SU-DHL-6 (cell line): ENCODE measurements around the gene TMEM208.

ENCODE experiments used
- H2AFZ ChIP-seq: fragments of 200-600 bp; sonication (generic); 2 replicates; pipeline ENCODE4 v1.6.1; 2014; ENCODE audit warnings: low read depth, mild to moderate bottlenecking, moderate library complexity, mixed read lengths, antibody characterized with exemption, low read length; ENCODE audit not compliant: severe bottlenecking
- H3F3A ChIP-seq: fragments of 200-600 bp; shearing (Covaris generic); 2 replicates; pipeline ENCODE4 v1.6.0; 2016; ENCODE audit warnings: antibody characterized with exemption, mild to moderate bottlenecking; ENCODE audit not compliant: insufficient read depth
- H3K27ac ChIP-seq: fragments of 200-600 bp; sonication (generic); 2 replicates; pipeline ENCODE4 v1.5.1; 2016; ENCODE audit warnings: low read depth, mild to moderate bottlenecking, low read length, moderate library complexity, mixed read lengths
- H3K27me3 ChIP-seq: fragments of 200-600 bp; sonication (generic), shearing (Covaris generic); 2 replicates; pipeline ENCODE4 v1.6.0; 2014; ENCODE audit warnings: mild to moderate bottlenecking, low read length
- H3K36me3 ChIP-seq: fragments of 200-600 bp; sonication (generic); 2 replicates; pipeline ENCODE4 v1.6.1; 2014; ENCODE audit warnings: mild to moderate bottlenecking, low read length, mixed read lengths
- H3K4me2 ChIP-seq: fragments of 300-600, 200-600 bp; shearing (Covaris generic), sonication (generic); 2 replicates; pipeline ENCODE4 v1.6.0; 2014; ENCODE audit warnings: low read length, low read depth, mild to moderate bottlenecking; ENCODE audit not compliant: poor library complexity, severe bottlenecking
- H3K4me3 ChIP-seq: fragments of 200-600 bp; sonication (generic); 2 replicates; pipeline ENCODE4 v1.5.1; 2014; ENCODE audit warnings: antibody characterized with exemption, low read length, mild to moderate bottlenecking, mixed read lengths; ENCODE audit not compliant: insufficient read depth, poor library complexity, severe bottlenecking
- H3K79me2 ChIP-seq: fragments of 200-600 bp; sonication (generic); 2 replicates; pipeline ENCODE4 v1.6.1; 2014; ENCODE audit warnings: mild to moderate bottlenecking, low read length, moderate library complexity; ENCODE audit not compliant: insufficient read depth
- H3K9ac ChIP-seq: fragments of 200-600 bp; sonication (generic); 2 replicates; pipeline ENCODE4 v1.7.0; 2014; ENCODE audit warnings: mild to moderate bottlenecking, low read length
- H3K9me2 ChIP-seq: fragments of 200-600 bp; sonication (generic); replicated peaks from 2 replicates; pipeline ENCODE4 v1.6.1; 2014; ENCODE audit warnings: low read length; ENCODE audit not compliant: insufficient read depth
- H3K9me3 ChIP-seq: fragments of 200-600 bp; sonication (generic); 2 replicates; pipeline ENCODE4 v1.6.1; 2014; ENCODE audit warnings: low read length, mixed read lengths; ENCODE audit not compliant: insufficient read depth
- H4K20me1 ChIP-seq: fragments of 200-600 bp; sonication (generic); 2 replicates; pipeline ENCODE4 v1.6.1; 2014; ENCODE audit warnings: low read depth, mild to moderate bottlenecking, antibody characterized with exemption, low read length, moderate library complexity, mixed read lengths
- EZH2phosphoT487 ChIP-seq: fragments of 200-600 bp; sonication (generic), shearing (Covaris generic); conservative IDR thresholded peaks from 2 replicates; pipeline ENCODE4 v1.6.1; 2018; ENCODE audit warnings: mild to moderate bottlenecking, antibody characterized with exemption, low read length, moderate library complexity, mixed read lengths
- TF ChIP-seq, protein P1 (sequence below): fragments of 200-600 bp; sonication (generic); IDR thresholded peaks from one replicate; pipeline ENCODE4 v1.5.1; 2017; ENCODE audit warnings: antibody characterized with exemption, mild to moderate bottlenecking, low read length, moderate library complexity; ENCODE audit not compliant: insufficient read depth, poor library complexity, severe bottlenecking

Gene TMEM208

DNA sequence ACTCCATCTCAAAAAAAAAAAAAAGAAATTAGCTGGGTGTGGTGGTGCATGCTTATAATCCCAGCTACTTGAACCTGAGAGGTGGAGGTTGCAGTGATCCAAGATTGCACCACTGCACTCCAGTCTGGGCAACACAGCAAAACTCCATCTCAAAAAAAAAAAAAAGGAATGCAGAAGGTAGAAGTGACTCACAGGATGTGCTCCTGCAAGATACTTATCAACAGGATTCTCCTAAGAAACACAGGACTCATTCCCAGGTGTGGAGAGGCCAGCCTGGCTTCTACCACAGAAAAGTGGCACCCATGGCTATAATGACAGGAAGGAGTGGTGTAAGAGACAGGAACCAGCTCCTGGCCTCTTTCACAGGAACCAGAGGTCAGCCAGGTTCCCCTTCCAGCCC is 14.2 kb upstream of the TMEM208 start:
- no peaks in the 10 kb centered on the region for H3F3A ChIP-seq
- no peak overlapping the region for H3K4me3 ChIP-seq
- no peak for TF ChIP-seq EZH2phosphoT487
- TF ChIP-seq, protein P1, sequence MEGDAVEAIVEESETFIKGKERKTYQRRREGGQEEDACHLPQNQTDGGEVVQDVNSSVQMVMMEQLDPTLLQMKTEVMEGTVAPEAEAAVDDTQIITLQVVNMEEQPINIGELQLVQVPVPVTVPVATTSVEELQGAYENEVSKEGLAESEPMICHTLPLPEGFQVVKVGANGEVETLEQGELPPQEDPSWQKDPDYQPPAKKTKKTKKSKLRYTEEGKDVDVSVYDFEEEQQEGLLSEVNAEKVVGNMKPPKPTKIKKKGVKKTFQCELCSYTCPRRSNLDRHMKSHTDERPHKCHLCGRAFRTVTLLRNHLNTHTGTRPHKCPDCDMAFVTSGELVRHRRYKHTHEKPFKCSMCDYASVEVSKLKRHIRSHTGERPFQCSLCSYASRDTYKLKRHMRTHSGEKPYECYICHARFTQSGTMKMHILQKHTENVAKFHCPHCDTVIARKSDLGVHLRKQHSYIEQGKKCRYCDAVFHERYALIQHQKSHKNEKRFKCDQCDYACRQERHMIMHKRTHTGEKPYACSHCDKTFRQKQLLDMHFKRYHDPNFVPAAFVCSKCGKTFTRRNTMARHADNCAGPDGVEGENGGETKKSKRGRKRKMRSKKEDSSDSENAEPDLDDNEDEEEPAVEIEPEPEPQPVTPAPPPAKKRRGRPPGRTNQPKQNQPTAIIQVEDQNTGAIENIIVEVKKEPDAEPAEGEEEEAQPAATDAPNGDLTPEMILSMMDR, result no peak
- no peaks in the 10 kb centered on the region for H3K27me3 ChIP-seq
- H3K36me3 ChIP-seq, result no peaks in the 10 kb centered on the region
- no peak overlapping the region for H3K4me2 ChIP-seq
- H3K79me2 ChIP-seq, result no peaks in the 10 kb centered on the region
- no peaks in the 10 kb centered on the region for H4K20me1 ChIP-seq
- no peaks in the 10 kb centered on the region for H3K9me3 ChIP-seq
- H3K9me2 ChIP-seq, result no peaks in the 10 kb centered on the region
- H3K9ac ChIP-seq, result no peak overlapping the region
- H3K27ac ChIP-seq, result no peak overlapping the region
- H2AFZ ChIP-seq, result no peak overlapping the region

GRCh38 chr16:67213197-67214019 is 13.5 kb upstream of the TMEM208 start:
- H3K4me3 ChIP-seq, result no peak overlapping the region
- no peaks in the 10 kb centered on the region for H3K36me3 ChIP-seq
- no peak overlapping the region for H3K27ac ChIP-seq
- no peaks in the 10 kb centered on the region for H3K9me3 ChIP-seq
- H3F3A ChIP-seq, result no peaks in the 10 kb centered on the region
- no peaks in the 10 kb centered on the region for H3K27me3 ChIP-seq
- H3K9me2 ChIP-seq, result no peaks in the 10 kb centered on the region
- no peak overlapping the region for H3K9ac ChIP-seq
- H4K20me1 ChIP-seq, result no peaks in the 10 kb centered on the region
- no peaks in the 10 kb centered on the region for H3K79me2 ChIP-seq
- H3K4me2 ChIP-seq, result no peak overlapping the region
- H2AFZ ChIP-seq, result no peak overlapping the region
- TF ChIP-seq, protein P1, result no peak
- TF ChIP-seq EZH2phosphoT487, result no peak

DNA sequence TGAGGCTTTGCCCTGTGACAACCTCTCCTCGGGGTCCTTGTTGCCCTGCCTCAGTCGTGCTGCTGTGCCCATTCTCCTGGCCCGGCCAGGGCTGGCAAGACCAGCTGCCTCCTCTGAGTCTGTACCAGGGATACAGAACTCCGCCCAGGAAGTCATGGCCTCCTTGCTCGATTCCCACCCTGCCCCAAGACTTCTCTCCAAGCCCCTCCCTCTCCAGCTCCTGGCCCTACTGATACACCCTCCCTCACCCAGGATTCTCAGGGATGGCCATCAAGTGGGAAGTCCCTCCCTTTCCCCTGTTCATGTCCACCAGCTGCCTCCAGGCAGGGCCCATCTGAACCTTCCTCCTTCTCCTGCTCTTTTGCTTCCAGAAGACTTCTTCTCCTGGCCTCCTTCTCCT is 11.2 kb upstream of the TMEM208 start:
- Histone ChIP-seq H2AFZ (no peak overlapping the region), H3K4me2 (no peak overlapping the region), H3K9ac (no peak overlapping the region), H3K9me2 (no peaks in the 10 kb centered on the region), H3K27ac (no peak overlapping the region), H3F3A (no peaks in the 10 kb centered on the region), H3K27me3 (no peaks in the 10 kb centered on the region), H3K9me3 (no peaks in the 10 kb centered on the region), H4K20me1 (no peaks in the 10 kb centered on the region), H3K36me3 (no peaks in the 10 kb centered on the region), H3K4me3 (no peak overlapping the region), H3K79me2 (no peaks in the 10 kb centered on the region)
- TF ChIP-seq EZH2phosphoT487, result no peak
- TF ChIP-seq, protein P1, result no peak
